ENCODE results near the gene GATB.

Gene GATB

GRCh38 chr4:151663109-151663508 lies 97.7 kb downstream of the GATB start:
- ChIA-PET POLR2A (no interaction called here), CTCF (interaction anchor here (0.7 to 1.0 kb wide), 2 partner anchors 12 to 48 kb away, joined by 3 read pairs; no protein-coding TSS in a partner anchor)
- DNase-seq (ENCODE audit: low read depth, low spot score), result no peak
- TF ChIP-seq CTCF (IDR thresholded peaks at IDR 0.05; ENCODE audit: insufficient read depth, low read length, missing control alignments), result no peak
- H3K4me3 ChIP-seq (ENCODE audit: low read depth, low read length), result no peak overlapping the region

GRCh38 chr4:151661873-151662272 lies 98.9 kb downstream of the GATB start:
- ChIA-PET POLR2A (interaction anchor here (0.6 kb wide), 1 partner anchor 875 kb away, joined by 4 read pairs; no protein-coding TSS in a partner anchor), CTCF (no interaction called here)
- no peak for TF ChIP-seq CTCF (IDR thresholded peaks at IDR 0.05; ENCODE audit: insufficient read depth, low read length, missing control alignments)
- H3K4me3 ChIP-seq (ENCODE audit: low read depth, low read length), result no peak overlapping the region
- DNase-seq (ENCODE audit: low read depth, low spot score), result no peak

- POLR2A ChIA-PET, result interaction anchor here (0.5 kb wide), 1 partner anchor 16 kb away, joined by 3 read pairs; no protein-coding TSS in a partner anchor
- no peak overlapping the region for H3K4me3 ChIP-seq (ENCODE audit: low read depth, low read length)
- TF ChIP-seq CTCF (IDR thresholded peaks at IDR 0.05; ENCODE audit: insufficient read depth, low read length, missing control alignments), result no peak
- DNase-seq (ENCODE audit: low read depth, low spot score), result no peak
- CTCF ChIA-PET, result interaction anchor here (1.2 kb wide), 1 partner anchor 10 kb away, joined by 4 read pairs; no protein-coding TSS in a partner anchor
Observed at GRCh38 chr4:151660676-151661075, 100.1 kb downstream of the GATB start.

GRCh38 chr4:151659601-151660364 lies 101.0 kb downstream of the GATB start:
- no peak for TF ChIP-seq CTCF (IDR thresholded peaks at IDR 0.05; ENCODE audit: insufficient read depth, low read length, missing control alignments)

GRCh38 chr4:151658959-151659600 lies 101.7 kb downstream of the GATB start:
- POLR2A ChIA-PET, result no interaction called here
- no peak for TF ChIP-seq CTCF (IDR thresholded peaks at IDR 0.05; ENCODE audit: insufficient read depth, low read length, missing control alignments)
- H3K4me3 ChIP-seq (ENCODE audit: low read depth, low read length), result no peak overlapping the region
- CTCF ChIA-PET, result interaction anchor here (0.8 to 1.5 kb wide), 3 partner anchors 10 to 13 kb away, joined by 4 to 5 read pairs (median 4); no protein-coding TSS in a partner anchor
- no peak for DNase-seq (ENCODE audit: low read depth, low spot score)

More at GRCh38 chr4:151659601-151660364, 101.0 kb downstream of the GATB start:
- DNase-seq (ENCODE audit: low read depth, low spot score), result no peak
- ChIA-PET POLR2A (no interaction called here), CTCF (interaction anchor here (1.0 to 1.2 kb wide), 2 partner anchors 9 to 14 kb away, joined by 4 read pairs; no protein-coding TSS in a partner anchor)
- H3K4me3 ChIP-seq (ENCODE audit: low read depth, low read length), result no peak overlapping the region

- H3K4me3 ChIP-seq (ENCODE audit: low read depth, low read length), result no peak overlapping the region
- ChIA-PET CTCF (interaction anchor here (1.5 kb wide), 1 partner anchor 9 kb away, joined by 5 read pairs; no protein-coding TSS in a partner anchor), POLR2A (no interaction called here)
- DNase-seq (ENCODE audit: low read depth, low spot score), result no peak
- TF ChIP-seq CTCF (IDR thresholded peaks at IDR 0.05; ENCODE audit: insufficient read depth, low read length, missing control alignments), result no peak
Observed at GRCh38 chr4:151657896-151658295, 102.9 kb downstream of the GATB start.

All from AG04449 (cell line).